Cardiac fibroblast (primary cell): Measurements from ENCODE around the gene SHISA3.

ENCODE experiments used
- DNase-seq, 2 donors: peaks; one replicate each; pipeline versions ENCODE4 v3.0.0 to v3.0.0-alpha.2; 2010; ENCODE audit warnings: low read depth in 2 of 2
- H3K4me3 ChIP-seq, 2 donors: replicated peaks in 1 of 2; 1 replicate in 1 of 2; 2 replicates in 1 of 2; pipeline ENCODE4 v1.5.1; 2011; ENCODE audit warnings: low read depth in 2 of 2, low read length in 2 of 2, mild to moderate bottlenecking in 2 of 2, moderate library complexity in 1 of 2
- TF ChIP-seq, protein P1 (sequence below): IDR thresholded peaks from one replicate; pipeline ENCODE4 v1.5.1; 2011; ENCODE audit warnings: low read depth, mild to moderate bottlenecking, low read length, inconsistent platforms

The SHISA3 gene

DNA sequence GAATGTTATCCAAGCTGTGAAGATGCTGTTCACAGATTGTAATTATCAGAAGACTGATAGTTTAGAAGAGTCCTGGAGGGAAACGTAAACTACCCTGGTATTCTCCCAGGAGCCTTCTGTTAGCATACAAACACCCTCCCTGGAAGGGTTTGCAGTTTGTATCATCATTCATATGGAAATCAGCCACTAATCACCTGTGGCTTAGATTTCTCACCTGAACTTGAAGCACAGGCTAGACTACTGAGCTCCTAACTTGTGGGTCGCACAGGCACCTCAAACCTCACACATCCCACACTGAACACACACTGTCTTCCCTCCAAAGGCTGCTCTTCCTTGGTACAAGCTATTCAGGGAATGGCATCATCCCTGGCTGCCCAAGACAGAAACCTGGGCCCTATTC is 30.7 kb downstream of the SHISA3 start:
- TF ChIP-seq, protein P1, sequence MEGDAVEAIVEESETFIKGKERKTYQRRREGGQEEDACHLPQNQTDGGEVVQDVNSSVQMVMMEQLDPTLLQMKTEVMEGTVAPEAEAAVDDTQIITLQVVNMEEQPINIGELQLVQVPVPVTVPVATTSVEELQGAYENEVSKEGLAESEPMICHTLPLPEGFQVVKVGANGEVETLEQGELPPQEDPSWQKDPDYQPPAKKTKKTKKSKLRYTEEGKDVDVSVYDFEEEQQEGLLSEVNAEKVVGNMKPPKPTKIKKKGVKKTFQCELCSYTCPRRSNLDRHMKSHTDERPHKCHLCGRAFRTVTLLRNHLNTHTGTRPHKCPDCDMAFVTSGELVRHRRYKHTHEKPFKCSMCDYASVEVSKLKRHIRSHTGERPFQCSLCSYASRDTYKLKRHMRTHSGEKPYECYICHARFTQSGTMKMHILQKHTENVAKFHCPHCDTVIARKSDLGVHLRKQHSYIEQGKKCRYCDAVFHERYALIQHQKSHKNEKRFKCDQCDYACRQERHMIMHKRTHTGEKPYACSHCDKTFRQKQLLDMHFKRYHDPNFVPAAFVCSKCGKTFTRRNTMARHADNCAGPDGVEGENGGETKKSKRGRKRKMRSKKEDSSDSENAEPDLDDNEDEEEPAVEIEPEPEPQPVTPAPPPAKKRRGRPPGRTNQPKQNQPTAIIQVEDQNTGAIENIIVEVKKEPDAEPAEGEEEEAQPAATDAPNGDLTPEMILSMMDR: no peak
- no peak overlapping the region for H3K4me3 ChIP-seq
- DNase-seq: no peak

DNA sequence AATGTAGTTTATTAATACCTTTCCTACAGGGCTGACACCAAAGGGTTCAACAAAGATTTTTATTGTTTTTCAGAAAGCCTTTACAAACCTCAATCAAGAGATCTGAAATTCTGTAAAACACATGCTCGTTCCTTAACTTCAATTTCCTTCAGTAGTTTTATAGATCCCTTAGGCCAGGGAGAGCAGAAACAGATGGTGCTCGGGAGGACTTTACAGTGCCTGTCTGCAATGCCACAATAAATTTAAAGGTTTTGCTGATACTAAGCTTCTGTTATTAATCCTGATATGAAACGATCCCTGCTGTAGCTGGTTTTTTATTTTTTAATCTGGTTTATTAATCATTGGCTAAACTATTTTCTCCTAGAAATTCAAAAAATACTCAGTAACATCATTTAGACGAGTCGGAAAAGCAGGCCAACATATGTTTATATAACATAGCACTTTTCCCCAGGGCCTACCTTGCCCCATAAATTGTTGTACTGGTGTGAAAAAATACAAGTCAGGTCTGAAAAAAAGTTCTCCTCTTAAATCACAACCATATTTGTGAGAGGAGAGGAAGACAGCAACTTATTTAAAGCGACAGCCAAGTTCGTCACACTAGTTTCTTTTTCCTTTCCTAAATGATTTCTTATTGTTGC is 39.8 kb downstream of the SHISA3 start:
- TF ChIP-seq, protein P1: no peak
- H3K4me3 ChIP-seq: no peak overlapping the region
- DNase-seq: no peak

DNA sequence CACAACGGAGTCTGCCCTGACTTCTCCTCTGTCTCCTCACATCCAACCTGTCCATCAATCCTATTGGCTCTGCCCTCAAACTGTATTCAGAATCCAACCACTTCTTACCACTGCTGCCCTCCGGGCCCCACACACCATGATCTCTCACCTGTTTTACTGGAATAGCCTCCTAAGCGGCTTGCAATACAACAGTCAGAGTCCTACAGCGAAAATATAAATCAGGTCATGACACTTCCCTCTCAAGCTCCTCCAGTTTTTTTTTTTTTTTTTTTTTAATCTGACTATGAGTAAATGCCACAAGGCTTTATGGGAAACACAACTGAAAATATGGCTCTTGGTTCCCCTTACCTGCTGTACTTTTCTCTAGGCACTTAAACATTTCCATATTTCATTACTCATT is 42.8 kb downstream of the SHISA3 start:
- TF ChIP-seq, protein P1: no peak
- DNase-seq: no peak
- H3K4me3 ChIP-seq: no peak overlapping the region

DNA sequence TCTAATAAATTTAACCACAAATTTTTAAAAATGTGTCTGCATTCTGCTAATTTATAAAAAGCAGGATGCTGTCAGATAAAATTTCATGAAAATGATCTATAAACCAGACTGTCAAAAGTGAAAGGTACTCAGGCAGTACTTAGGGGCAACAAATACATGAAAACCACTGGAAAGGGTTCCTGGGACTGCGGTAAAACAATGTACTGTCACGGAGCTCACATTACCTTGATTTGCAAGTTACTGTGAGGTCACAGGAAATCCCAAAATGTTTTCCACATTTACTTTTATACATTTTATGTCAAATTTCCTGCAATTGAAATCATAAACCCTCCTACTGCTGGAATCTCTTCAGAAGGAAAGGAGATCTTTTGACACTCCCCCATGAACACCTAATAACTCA is 45.3 kb downstream of the SHISA3 start:
- H3K4me3 ChIP-seq: no peak overlapping the region
- TF ChIP-seq, protein P1: no peak
- no peak for DNase-seq

DNA sequence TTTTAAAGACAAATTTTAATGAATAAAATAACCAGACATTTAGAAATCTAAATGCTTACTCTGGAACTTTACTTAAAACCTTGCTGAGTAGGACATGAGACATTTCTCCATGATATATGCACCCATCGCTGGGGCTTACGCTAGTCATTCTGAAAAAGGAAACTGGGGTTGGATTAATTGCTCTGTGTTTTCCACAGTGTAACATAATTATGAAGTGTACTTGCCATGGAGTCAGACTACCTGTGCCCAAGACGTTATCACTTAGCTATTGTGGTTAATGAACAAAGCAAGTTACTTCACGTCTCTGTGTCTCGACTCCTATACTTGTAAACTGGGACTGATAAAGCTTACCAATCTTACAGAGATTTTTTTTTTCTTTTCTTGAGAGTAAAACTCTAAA is 47.8 kb downstream of the SHISA3 start:
- no peak for DNase-seq
- TF ChIP-seq, protein P1: no peak
- no peak overlapping the region for H3K4me3 ChIP-seq

DNA sequence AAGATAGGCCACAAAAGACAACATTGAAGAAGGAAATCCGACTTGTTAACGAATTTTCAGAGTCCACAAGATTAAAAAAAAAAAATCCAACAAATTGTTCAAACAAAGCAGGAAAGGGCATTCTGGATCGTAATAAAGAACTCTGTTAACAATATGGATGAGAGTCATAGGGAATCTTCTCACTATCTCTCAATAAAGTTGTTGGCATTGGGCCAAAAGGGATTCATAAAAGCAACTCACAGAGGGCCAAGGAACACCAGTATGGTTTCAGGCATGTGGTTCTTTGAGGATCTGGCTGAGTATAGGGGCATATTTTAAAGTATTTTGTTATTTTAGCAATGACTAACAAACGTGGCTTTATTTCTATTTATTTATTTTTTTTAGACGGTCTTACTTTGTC is 49.5 kb downstream of the SHISA3 start:
- TF ChIP-seq, protein P1: no peak
- no peak overlapping the region for H3K4me3 ChIP-seq
- DNase-seq: no peak
